Left lobe of liver (tissue), 2 donors: ENCODE measurements around the gene MAP2K5. TPM values are rescaled to one million over a fixed set of nuclear protein-coding genes. Genes with fewer than 3 reads are reported as not detected.

ENCODE experiments used
- ATAC-seq: fragments of 200-7000 bp; cut with Tn5 transposase; one replicate; pipeline ENCODE4 v1.9.1; 2020; ENCODE audit warnings: mild to moderate bottlenecking, moderate library complexity
- DNase-seq: peaks from one replicate; pipeline ENCODE4 v3.0.0-alpha.2; 2020; ENCODE audit warnings: low spot score
- total RNA-seq: library from RNA; stranded (reverse); gene quantifications from one replicate; pipeline ENCODE4 v1.2.1, GENCODE V29; 2021
- donor health status: DM: no; HTN: no; CAD: no; lungs with moderate emphysema.
- donor health status: DM: no; HTN: yes; CAD: no.

MAP2K5 gene
- total RNA-seq, 1 donor from 2014 or later: 9.9 TPM

GRCh38 chr15:67746022-67746421, 203.5 kb downstream of the MAP2K5 start:
- no peak for DNase-seq
- no peak for ATAC-seq

GRCh38 chr15:67746450-67746849, 203.9 kb downstream of the MAP2K5 start:
- DNase-seq: no peak

GRCh38 chr15:67747921-67748320, 205.4 kb downstream of the MAP2K5 start:
- DNase-seq (no peak), ATAC-seq (no peak)

More at GRCh38 chr15:67746450-67746849, 203.9 kb downstream of the MAP2K5 start:
- no peak for ATAC-seq

GRCh38 chr15:67750371-67750770, 207.9 kb downstream of the MAP2K5 start:
- ATAC-seq: no peak

GRCh38 chr15:67753891-67754290, 211.4 kb downstream of the MAP2K5 start:
- no peak for ATAC-seq
- no peak for DNase-seq

More at GRCh38 chr15:67750371-67750770, 207.9 kb downstream of the MAP2K5 start:
- no peak for DNase-seq

- no peak for DNase-seq
- no peak for ATAC-seq
These were observed 212.8 kb downstream of the MAP2K5 start for GRCh38 chr15:67755264-67755663.

- DNase-seq: no peak
- ATAC-seq: no peak
These were observed 213.4 kb downstream of the MAP2K5 start for GRCh38 chr15:67755936-67756335.

- DNase-seq: no peak
- no peak for ATAC-seq
These were observed 216.3 kb downstream of the MAP2K5 start for GRCh38 chr15:67758619-67759300.

- DNase-seq: no peak
- ATAC-seq: no peak
These were observed 218.4 kb downstream of the MAP2K5 start for GRCh38 chr15:67760901-67761300.

GRCh38 chr15:67761343-67761742, 218.8 kb downstream of the MAP2K5 start:
- ATAC-seq (peak; percentile 37), DNase-seq (no peak)

GRCh38 chr15:67762610-67763368, 220.3 kb downstream of the MAP2K5 start:
- no peak for DNase-seq

GRCh38 chr15:67765701-67766100, 223.2 kb downstream of the MAP2K5 start:
- no peak for ATAC-seq
- no peak for DNase-seq

More at GRCh38 chr15:67762610-67763368, 220.3 kb downstream of the MAP2K5 start:
- peak; percentile 91 for ATAC-seq

- DNase-seq (no peak), ATAC-seq (no peak)
These were observed 224.5 kb downstream of the MAP2K5 start for GRCh38 chr15:67766968-67767367.

GRCh38 chr15:67768313-67768977, 225.9 kb downstream of the MAP2K5 start:
- no peak for ATAC-seq
- DNase-seq: no peak

- ATAC-seq (no peak), DNase-seq (no peak)
These were observed 227.2 kb downstream of the MAP2K5 start for GRCh38 chr15:67769497-67770357.

GRCh38 chr15:67770358-67770628, 227.8 kb downstream of the MAP2K5 start:
- ATAC-seq (no peak), DNase-seq (no peak)

- ATAC-seq (no peak), DNase-seq (no peak)
These were observed 228.8 kb downstream of the MAP2K5 start for GRCh38 chr15:67771189-67771800.

GRCh38 chr15:67774626-67775025, 232.1 kb downstream of the MAP2K5 start:
- ATAC-seq: no peak
- no peak for DNase-seq

GRCh38 chr15:67775250-67775649, 232.7 kb downstream of the MAP2K5 start:
- no peak for DNase-seq
- ATAC-seq: no peak

GRCh38 chr15:67775998-67776397, 233.5 kb downstream of the MAP2K5 start:
- no peak for ATAC-seq

GRCh38 chr15:67776600-67776999, 234.1 kb downstream of the MAP2K5 start:
- DNase-seq: no peak
- no peak for ATAC-seq

More at GRCh38 chr15:67775998-67776397, 233.5 kb downstream of the MAP2K5 start:
- DNase-seq: no peak
